ENCODE measurements around the gene COPS9.
A peak's percentile ranks its signal among the peaks of the same experiment; 100 is the strongest.

The COPS9 gene

GRCh38 chr2:240147382-240147781 lies 11.3 kb upstream of the COPS9 start:
- DNase-seq, result no peak

- DNase-seq, result no peak
Measured at GRCh38 chr2:240146627-240147278, 10.6 kb upstream of the COPS9 start.

- no peak for DNase-seq
Measured at GRCh38 chr2:240146141-240146561, 10.0 kb upstream of the COPS9 start.

GRCh38 chr2:240145461-240145860 lies 9.4 kb upstream of the COPS9 start:
- no peak for DNase-seq

- no peak for DNase-seq
Measured at GRCh38 chr2:240144649-240145261, 8.7 kb upstream of the COPS9 start.

- DNase-seq, result peak; percentile 71 to 78
Measured at GRCh38 chr2:240143801-240144648, 7.9 kb upstream of the COPS9 start.

GRCh38 chr2:240143276-240143675 lies 7.2 kb upstream of the COPS9 start:
- no peak for DNase-seq

GRCh38 chr2:240142859-240143258 lies 6.8 kb upstream of the COPS9 start:
- DNase-seq, result no peak

GRCh38 chr2:240142256-240142775 lies 6.2 kb upstream of the COPS9 start:
- DNase-seq, result no peak

- DNase-seq, result no peak
Measured at GRCh38 chr2:240141736-240142135, 5.6 kb upstream of the COPS9 start.

GRCh38 chr2:240140920-240141319 lies 4.8 kb upstream of the COPS9 start:
- DNase-seq, result no peak

- DNase-seq, result no peak
Measured at GRCh38 chr2:240140511-240140910, 4.4 kb upstream of the COPS9 start, which contains the start of gene OTOS. Gene OTOS (minus strand): TSS chr2:240140658. CDS start chr2:240140326, 332 bp downstream.

- no peak for DNase-seq
Measured at GRCh38 chr2:240139666-240140393, 3.7 kb upstream of the COPS9 start.

GRCh38 chr2:240139011-240139441 lies 2.9 kb upstream of the COPS9 start:
- DNase-seq, result no peak

- no peak for DNase-seq
Measured at GRCh38 chr2:240138254-240138984, 2.3 kb upstream of the COPS9 start.

GRCh38 chr2:240137596-240138253 lies 1.6 kb upstream of the COPS9 start:
- no peak for DNase-seq

- DNase-seq, result no peak
Measured at GRCh38 chr2:240136671-240137292, 677 bp upstream of the COPS9 start.

GRCh38 chr2:240135706-240136012 lies 446 bp downstream of the COPS9 start:
- no peak for DNase-seq

GRCh38 chr2:240134956-240135520 lies 1.1 kb downstream of the COPS9 start:
- DNase-seq, result no peak

GRCh38 chr2:240134466-240134865 lies 1.6 kb downstream of the COPS9 start:
- DNase-seq, result no peak

GRCh38 chr2:240133401-240133800 lies 2.7 kb downstream of the COPS9 start:
- DNase-seq, result no peak
